HEK293 (cell line): ENCODE results near the gene GPR39.

Experiments used
- CTCF ChIA-PET: fragments of 350-600 bp; formaldehyde crosslinking; extraction: SDS; loops from one replicate; lab custom pipeline; 2021; ENCODE audit warnings: antibody characterized with exemption; lab: Yijun Ruan, JAX
- POLR2A ChIA-PET: fragments of 300-600 bp; formaldehyde crosslinking; extraction: SDS; loops from one replicate; lab custom pipeline; 2020; ENCODE audit warnings: antibody characterized with exemption, inconsistent platforms; lab: Yijun Ruan, JAX
- H3K27ac ChIP-seq: fragments of 200-500 bp; sonication (Bioruptor generic); 2 replicates; pipeline ENCODE4 v1.5.1; 2014; ENCODE audit warnings: low read depth, low read length, control low read depth, inconsistent platforms; ENCODE audit errors: extremely low read depth
- H3K36me3 ChIP-seq, 2 experiments: fragments of 200-500 bp in 1 of 2; sonication (Bioruptor generic) in 1 of 2; 1 replicate in 1 of 2; 2 replicates in 1 of 2; pipeline ENCODE4 v1.5.1; 2014 to 2017; ENCODE audit warnings: inconsistent platforms in 2 of 2, low read length in 2 of 2; ENCODE audit not compliant: control insufficient read depth in 2 of 2, insufficient read depth in 1 of 2
- H3K4me1 ChIP-seq: fragments of 200-500 bp; sonication (Bioruptor generic); 2 replicates; pipeline ENCODE4 v1.5.1; 2014; ENCODE audit warnings: mild to moderate bottlenecking, low read length, inconsistent platforms; ENCODE audit not compliant: control insufficient read depth, insufficient read depth
- H3K4me3 ChIP-seq: 2 replicates; pipeline ENCODE4 v1.5.1; 2011; ENCODE audit warnings: low read depth, mild to moderate bottlenecking, control low read depth, low read length, moderate library complexity
- H3K9me3 ChIP-seq: fragments of 200-500 bp; sonication (Bioruptor generic); 2 replicates; pipeline ENCODE4 v1.5.1; 2014; ENCODE audit warnings: low read depth, low read length, inconsistent platforms; ENCODE audit not compliant: control insufficient read depth, insufficient read depth
- HOXD13 ChIP-seq: sonication (generic); formaldehyde crosslinking; IDR thresholded peaks from 2 replicates; pipeline ENCODE4 v1.8.0; 2022; ENCODE audit warnings: missing genetic modification reagents, borderline replicate concordance
- ZBTB48 ChIP-seq: fragments of 450-650 bp; formaldehyde crosslinking; IDR thresholded peaks from 2 replicates; pipeline ENCODE4 v1.5.1; 2016; ENCODE audit warnings: missing biosample characterization, missing genetic modification characterization
- ZNF140 ChIP-seq: fragments of 450-650 bp; formaldehyde crosslinking; IDR thresholded peaks from 2 replicates; pipeline ENCODE4 v1.5.1; 2016; ENCODE audit warnings: missing biosample characterization, missing genetic modification characterization
- ZNF16 ChIP-seq: fragments of 450-650 bp; formaldehyde crosslinking; IDR thresholded peaks from 2 replicates; pipeline ENCODE4 v1.5.1; 2016; ENCODE audit warnings: low read depth, missing biosample characterization, missing genetic modification characterization
- ZNF2 ChIP-seq: fragments of 450-650 bp; formaldehyde crosslinking; IDR thresholded peaks from 2 replicates; pipeline ENCODE4 v1.5.1; 2016; ENCODE audit warnings: missing biosample characterization, missing genetic modification characterization
- ZNF248 ChIP-seq: fragments of 450-650 bp; formaldehyde crosslinking; IDR thresholded peaks from 2 replicates; pipeline ENCODE4 v1.5.1; 2017; ENCODE audit warnings: missing biosample characterization, missing genetic modification characterization
- ZNF354C ChIP-seq: fragments of 450-650 bp; formaldehyde crosslinking; IDR thresholded peaks from 2 replicates; pipeline ENCODE4 v1.5.1; 2016; ENCODE audit warnings: missing biosample characterization, missing genetic modification characterization, low read depth, borderline replicate concordance
- ZNF514 ChIP-seq: fragments of 450-650 bp; formaldehyde crosslinking; IDR thresholded peaks from 2 replicates; pipeline ENCODE4 v1.5.1; 2016; ENCODE audit warnings: missing biosample characterization, missing genetic modification characterization
- ZNF558 ChIP-seq: fragments of 450-650 bp; formaldehyde crosslinking; IDR thresholded peaks from 2 replicates; pipeline ENCODE4 v1.5.1; 2016; ENCODE audit warnings: missing biosample characterization, missing genetic modification characterization
- ZNF610 ChIP-seq: fragments of 450-650 bp; formaldehyde crosslinking; IDR thresholded peaks from 2 replicates; pipeline ENCODE4 v1.5.1; 2016; ENCODE audit warnings: missing biosample characterization, missing genetic modification characterization, borderline replicate concordance
- ZNF624 ChIP-seq: fragments of 450-650 bp; formaldehyde crosslinking; IDR thresholded peaks from 2 replicates; pipeline ENCODE4 v1.5.1; 2017; ENCODE audit warnings: missing biosample characterization, missing genetic modification characterization
- ZNF654 ChIP-seq: fragments of 450-650 bp; formaldehyde crosslinking; IDR thresholded peaks from 2 replicates; pipeline ENCODE4 v1.5.1; 2016; ENCODE audit warnings: low read depth, missing biosample characterization, missing genetic modification characterization
- ZSCAN16 ChIP-seq: fragments of 450-650 bp; formaldehyde crosslinking; IDR thresholded peaks from 2 replicates; pipeline ENCODE4 v1.5.1; 2016; ENCODE audit warnings: missing biosample characterization, missing genetic modification characterization
- TF ChIP-seq, protein P1 (sequence below): fragments of 450-650 bp; formaldehyde crosslinking; IDR thresholded peaks from 2 replicates; pipeline ENCODE4 v1.5.1; 2016; ENCODE audit warnings: missing biosample characterization, missing genetic modification characterization
- TF ChIP-seq, protein P2 (sequence below): fragments of 450-650 bp; formaldehyde crosslinking; IDR thresholded peaks from 2 replicates; pipeline ENCODE4 v1.5.1; 2016; ENCODE audit warnings: missing biosample characterization, missing genetic modification characterization
- TF ChIP-seq, protein P3 (sequence below): fragments of 450-650 bp; formaldehyde crosslinking; IDR thresholded peaks from 2 replicates; pipeline ENCODE4 v1.5.1; 2016; ENCODE audit warnings: missing biosample characterization, missing genetic modification characterization

GPR39 gene

DNA sequence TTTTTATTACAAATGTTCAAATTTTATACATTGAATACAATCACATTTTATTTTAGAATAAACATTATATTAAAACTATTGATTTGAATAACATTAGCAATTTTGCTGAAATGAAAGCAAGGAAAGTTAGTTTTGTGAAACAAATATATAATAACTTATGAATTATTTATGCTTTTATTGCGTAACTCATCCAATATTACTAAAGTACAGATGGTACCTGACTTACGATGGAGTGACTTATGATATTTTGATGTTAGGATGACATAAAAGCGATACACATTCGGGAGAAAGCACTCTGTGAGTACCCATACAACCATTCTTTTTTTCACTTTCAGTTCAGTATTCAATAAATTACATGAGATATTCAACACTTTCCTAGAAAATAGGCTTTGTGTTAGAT is 26.5 kb downstream of the GPR39 start:
- no peak overlapping the region for H3K27ac ChIP-seq
- TF ChIP-seq ZNF140 (no peak), ZSCAN16 (tag by site-specific recombination) (no peak), ZNF514 (tag by site-specific recombination) (no peak), ZNF610 (no peak), ZNF2 (tag by site-specific recombination) (no peak), ZNF624 (tag by site-specific recombination) (no peak), ZNF558 (tag by site-specific recombination) (no peak), ZBTB48 (no peak)
- TF ChIP-seq, protein P1, sequence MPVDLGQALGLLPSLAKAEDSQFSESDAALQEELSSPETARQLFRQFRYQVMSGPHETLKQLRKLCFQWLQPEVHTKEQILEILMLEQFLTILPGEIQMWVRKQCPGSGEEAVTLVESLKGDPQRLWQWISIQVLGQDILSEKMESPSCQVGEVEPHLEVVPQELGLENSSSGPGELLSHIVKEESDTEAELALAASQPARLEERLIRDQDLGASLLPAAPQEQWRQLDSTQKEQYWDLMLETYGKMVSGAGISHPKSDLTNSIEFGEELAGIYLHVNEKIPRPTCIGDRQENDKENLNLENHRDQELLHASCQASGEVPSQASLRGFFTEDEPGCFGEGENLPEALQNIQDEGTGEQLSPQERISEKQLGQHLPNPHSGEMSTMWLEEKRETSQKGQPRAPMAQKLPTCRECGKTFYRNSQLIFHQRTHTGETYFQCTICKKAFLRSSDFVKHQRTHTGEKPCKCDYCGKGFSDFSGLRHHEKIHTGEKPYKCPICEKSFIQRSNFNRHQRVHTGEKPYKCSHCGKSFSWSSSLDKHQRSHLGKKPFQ (tag by site-specific recombination): no peak
- ChIA-PET CTCF (no interaction called here), POLR2A (no interaction called here)
- H3K36me3 ChIP-seq: no peaks in the 10 kb centered on the region
- no peak overlapping the region for H3K4me3 ChIP-seq
- H3K4me1 ChIP-seq: peaks cover 6% of the 10 kb centered on the region; the same call in 1 of the 2 replicates
- no peaks in the 10 kb centered on the region for H3K9me3 ChIP-seq

DNA sequence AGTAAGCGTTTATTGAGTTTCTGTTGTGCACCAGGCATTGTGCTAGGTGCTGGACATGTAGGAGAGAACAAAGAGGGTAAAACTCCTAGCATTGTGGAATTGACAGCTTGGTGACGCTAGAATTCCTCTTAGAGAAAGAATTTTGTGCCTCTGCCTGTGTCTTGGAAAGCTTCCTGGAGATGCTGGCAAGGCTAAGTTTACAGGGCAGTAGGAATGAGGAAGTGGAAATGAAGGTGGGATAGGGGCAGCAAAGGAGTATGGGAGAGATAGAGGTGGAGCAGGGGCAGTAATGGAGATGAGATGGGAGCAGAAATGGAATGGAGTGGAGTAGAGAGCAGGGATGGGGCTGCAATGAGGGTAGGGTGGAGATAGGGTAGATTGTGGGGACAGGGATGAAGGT is 29.8 kb downstream of the GPR39 start:
- CTCF ChIA-PET: no interaction called here
- POLR2A ChIA-PET: no interaction called here
- H3K4me1 ChIP-seq: no peaks in the 10 kb centered on the region
- H3K36me3 ChIP-seq: no peaks in the 10 kb centered on the region
- no peak overlapping the region for H3K4me3 ChIP-seq
- H3K27ac ChIP-seq: no peak overlapping the region
- TF ChIP-seq, protein P2, sequence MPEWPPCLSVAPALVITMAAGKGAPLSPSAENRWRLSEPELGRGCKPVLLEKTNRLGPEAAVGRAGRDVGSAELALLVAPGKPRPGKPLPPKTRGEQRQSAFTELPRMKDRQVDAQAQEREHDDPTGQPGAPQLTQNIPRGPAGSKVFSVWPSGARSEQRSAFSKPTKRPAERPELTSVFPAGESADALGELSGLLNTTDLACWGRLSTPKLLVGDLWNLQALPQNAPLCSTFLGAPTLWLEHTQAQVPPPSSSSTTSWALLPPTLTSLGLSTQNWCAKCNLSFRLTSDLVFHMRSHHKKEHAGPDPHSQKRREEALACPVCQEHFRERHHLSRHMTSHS (tag by site-specific recombination): no peak
- TF ChIP-seq ZNF248 (tag by site-specific recombination): no peak
- no peaks in the 10 kb centered on the region for H3K9me3 ChIP-seq

DNA sequence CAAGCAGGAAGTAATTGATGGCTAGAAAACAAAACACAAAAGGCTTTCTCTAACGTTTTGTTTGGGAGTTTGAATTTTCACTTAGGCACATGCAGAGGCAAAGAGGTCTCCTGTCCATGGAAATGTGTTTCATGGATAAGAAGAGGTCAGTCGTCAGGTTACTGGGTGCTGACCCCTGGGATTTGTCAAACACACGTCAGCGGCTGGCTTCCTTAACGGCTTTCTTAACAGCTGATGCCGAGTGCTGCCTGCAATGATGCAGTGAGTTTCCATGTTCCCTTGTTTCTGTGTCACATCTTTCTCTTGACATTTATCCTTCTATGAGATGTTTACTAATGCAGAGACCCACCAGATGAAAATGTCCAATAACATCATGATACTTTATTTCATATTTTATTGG is 31.7 kb downstream of the GPR39 start:
- ChIA-PET CTCF (interaction anchor here (1.1 to 1.7 kb wide), 3 partner anchors 47 to 100 kb away, joined by 3 to 12 read pairs (median 3); no protein-coding TSS in a partner anchor), POLR2A (interaction anchor here (1.6 kb wide), 1 partner anchor 32 kb away, joined by 3 read pairs; the partner anchor contains the start of gene GPR39)
- Histone ChIP-seq H3K4me1 (no peaks in the 10 kb centered on the region), H3K27ac (no peak overlapping the region), H3K4me3 (no peak overlapping the region), H3K36me3 (no peaks in the 10 kb centered on the region), H3K9me3 (no peaks in the 10 kb centered on the region)
- TF ChIP-seq ZNF16 (tag by site-specific recombination) (no peak), HOXD13 (CRISPR knock-in tag) (no peak), ZNF354C (no peak), ZNF654 (tag by site-specific recombination) (no peak)
- TF ChIP-seq, protein P3, sequence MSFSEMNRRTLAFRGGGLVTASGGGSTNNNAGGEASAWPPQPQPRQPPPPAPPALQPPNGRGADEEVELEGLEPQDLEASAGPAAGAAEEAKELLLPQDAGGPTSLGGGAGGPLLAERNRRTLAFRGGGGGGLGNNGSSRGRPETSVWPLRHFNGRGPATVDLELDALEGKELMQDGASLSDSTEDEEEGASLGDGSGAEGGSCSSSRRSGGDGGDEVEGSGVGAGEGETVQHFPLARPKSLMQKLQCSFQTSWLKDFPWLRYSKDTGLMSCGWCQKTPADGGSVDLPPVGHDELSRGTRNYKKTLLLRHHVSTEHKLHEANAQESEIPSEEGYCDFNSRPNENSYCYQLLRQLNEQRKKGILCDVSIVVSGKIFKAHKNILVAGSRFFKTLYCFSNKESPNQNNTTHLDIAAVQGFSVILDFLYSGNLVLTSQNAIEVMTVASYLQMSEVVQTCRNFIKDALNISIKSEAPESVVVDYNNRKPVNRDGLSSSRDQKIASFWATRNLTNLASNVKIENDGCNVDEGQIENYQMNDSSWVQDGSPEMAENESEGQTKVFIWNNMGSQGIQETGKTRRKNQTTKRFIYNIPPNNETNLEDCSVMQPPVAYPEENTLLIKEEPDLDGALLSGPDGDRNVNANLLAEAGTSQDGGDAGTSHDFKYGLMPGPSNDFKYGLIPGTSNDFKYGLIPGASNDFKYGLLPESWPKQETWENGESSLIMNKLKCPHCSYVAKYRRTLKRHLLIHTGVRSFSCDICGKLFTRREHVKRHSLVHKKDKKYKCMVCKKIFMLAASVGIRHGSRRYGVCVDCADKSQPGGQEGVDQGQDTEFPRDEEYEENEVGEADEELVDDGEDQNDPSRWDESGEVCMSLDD (tag by site-specific recombination): no peak
